PFSK-1 (cell line): ENCODE results near the gene CASKIN2.

Experiments
- FOXP2 ChIP-seq: optimal IDR thresholded peaks from 2 replicates; pipeline ENCODE3; 2011; ENCODE audit warnings: borderline replicate concordance, control low read depth, inconsistent platforms; ENCODE audit not compliant: insufficient read depth; ENCODE audit errors: extremely low read length, extremely low read depth
- POLR2AphosphoS5 ChIP-seq: IDR thresholded peaks from 2 replicates; pipeline ENCODE4 v1.6.1; 2012; ENCODE audit warnings: low read depth, mild to moderate bottlenecking, control low read depth, low read length, moderate library complexity
- REST ChIP-seq, 2 experiments: IDR thresholded peaks; 2 replicates each; pipeline versions ENCODE4 v1.6.1 to v1.8.0; 2011 to 2012; ENCODE audit warnings: low read depth in 2 of 2, low read length in 2 of 2, control low read depth in 1 of 2, inconsistent platforms in 1 of 2, mild to moderate bottlenecking in 1 of 2, moderate library complexity in 1 of 2; ENCODE audit not compliant: insufficient read depth in 1 of 2
- SIN3A ChIP-seq: IDR thresholded peaks from 2 replicates; pipeline ENCODE4 v1.6.1; 2012; ENCODE audit warnings: mild to moderate bottlenecking, low read length, moderate library complexity, borderline replicate concordance; ENCODE audit not compliant: insufficient read depth
- TAF1 ChIP-seq: IDR thresholded peaks from 2 replicates; pipeline ENCODE4 v1.6.1; 2012; ENCODE audit warnings: low read length, control low read depth, borderline replicate concordance; ENCODE audit not compliant: insufficient read depth

The CASKIN2 gene

GRCh38 chr17:75561927-75562603, 46.7 kb upstream of the CASKIN2 start:
- no peak for TF ChIP-seq SIN3A
- TF ChIP-seq POLR2AphosphoS5: no peak
- TF ChIP-seq FOXP2: no peak
- TF ChIP-seq REST (IDR thresholded peaks at IDR 0.05; ENCODE audit: insufficient read depth in 1 of 2, low read depth in 2 of 2, low read length in 2 of 2): no peak
- no peak for TF ChIP-seq TAF1

DNA sequence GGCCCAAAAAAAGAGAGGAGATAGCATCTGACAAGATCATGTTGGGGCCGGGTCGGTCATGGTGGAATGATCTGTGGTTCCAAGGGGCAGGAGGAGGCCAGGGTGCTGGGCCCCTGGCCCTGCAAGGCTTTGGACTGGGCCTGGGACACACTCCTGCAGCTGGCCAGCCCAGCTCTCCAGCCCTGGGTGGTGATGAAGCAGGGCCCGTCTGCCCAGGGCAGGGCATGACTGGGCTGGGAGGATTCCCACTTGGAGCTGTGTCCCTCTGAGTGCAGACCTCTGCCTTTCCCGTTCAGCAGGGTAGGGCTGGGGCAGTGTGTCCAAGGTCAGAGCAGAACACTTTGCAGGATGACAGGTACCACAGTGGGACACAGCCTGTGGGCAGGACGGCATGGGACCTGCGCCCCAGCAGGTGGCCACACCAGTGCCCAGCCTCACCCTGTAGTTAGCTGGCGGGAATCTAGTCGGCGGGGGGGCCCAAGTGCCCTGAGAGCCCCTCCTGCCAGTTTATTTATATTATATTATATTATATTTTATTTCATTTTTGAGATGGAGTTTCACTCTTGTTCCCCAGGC, 44.7 kb upstream of the CASKIN2 start:
- TF ChIP-seq REST (IDR thresholded peaks at IDR 0.05; ENCODE audit: insufficient read depth in 1 of 2, low read depth in 2 of 2, low read length in 2 of 2) (no peak), FOXP2 (no peak)

GRCh38 chr17:75558666-75559530, 43.6 kb upstream of the CASKIN2 start:
- TF ChIP-seq POLR2AphosphoS5: no peak

DNA sequence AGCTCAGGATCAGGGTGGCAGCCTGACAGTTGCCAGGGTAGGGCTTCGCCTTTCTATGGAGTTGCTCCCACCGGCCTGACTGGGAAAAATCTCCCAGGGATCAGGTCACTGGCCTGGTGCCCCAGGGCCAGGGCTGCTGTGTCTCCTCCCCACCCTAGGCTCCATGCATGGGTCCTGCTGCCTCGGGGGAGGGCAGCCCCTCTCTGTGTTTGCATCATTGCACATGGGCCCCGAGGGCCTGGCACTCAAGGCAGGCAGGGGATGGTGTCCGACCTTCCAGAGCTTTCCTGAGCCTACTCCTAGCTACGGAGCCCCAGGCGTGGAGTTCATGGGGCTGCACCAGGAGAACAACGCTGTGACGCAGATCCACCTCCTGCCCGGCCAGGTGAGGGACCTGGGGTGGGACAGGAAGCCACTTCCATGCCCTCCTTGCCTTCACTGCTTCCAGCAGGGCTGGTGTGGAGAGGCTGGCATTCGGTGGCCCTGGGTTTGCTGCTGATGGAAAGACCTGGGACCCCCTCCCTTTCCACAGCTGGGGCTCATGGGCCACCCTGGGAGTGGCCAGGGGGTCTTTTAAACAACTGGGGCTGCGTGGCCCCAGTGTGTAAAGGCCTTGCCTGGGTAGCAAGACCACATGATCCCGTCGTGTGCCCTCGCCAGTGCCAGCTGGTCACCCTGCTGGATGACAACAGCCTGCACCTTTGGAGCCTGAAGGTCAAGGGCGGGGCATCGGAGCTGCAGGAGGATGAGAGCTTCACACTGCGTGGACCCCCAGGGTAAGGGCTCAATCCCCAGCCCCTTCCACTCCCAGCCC, 42.7 kb upstream of the CASKIN2 start:
- TF ChIP-seq FOXP2: no peak
- TF ChIP-seq REST (IDR thresholded peaks at IDR 0.05; ENCODE audit: insufficient read depth in 1 of 2, low read depth in 2 of 2, low read length in 2 of 2): no peak
- no peak for TF ChIP-seq POLR2AphosphoS5
- no peak for TF ChIP-seq TAF1
- no peak for TF ChIP-seq SIN3A

DNA sequence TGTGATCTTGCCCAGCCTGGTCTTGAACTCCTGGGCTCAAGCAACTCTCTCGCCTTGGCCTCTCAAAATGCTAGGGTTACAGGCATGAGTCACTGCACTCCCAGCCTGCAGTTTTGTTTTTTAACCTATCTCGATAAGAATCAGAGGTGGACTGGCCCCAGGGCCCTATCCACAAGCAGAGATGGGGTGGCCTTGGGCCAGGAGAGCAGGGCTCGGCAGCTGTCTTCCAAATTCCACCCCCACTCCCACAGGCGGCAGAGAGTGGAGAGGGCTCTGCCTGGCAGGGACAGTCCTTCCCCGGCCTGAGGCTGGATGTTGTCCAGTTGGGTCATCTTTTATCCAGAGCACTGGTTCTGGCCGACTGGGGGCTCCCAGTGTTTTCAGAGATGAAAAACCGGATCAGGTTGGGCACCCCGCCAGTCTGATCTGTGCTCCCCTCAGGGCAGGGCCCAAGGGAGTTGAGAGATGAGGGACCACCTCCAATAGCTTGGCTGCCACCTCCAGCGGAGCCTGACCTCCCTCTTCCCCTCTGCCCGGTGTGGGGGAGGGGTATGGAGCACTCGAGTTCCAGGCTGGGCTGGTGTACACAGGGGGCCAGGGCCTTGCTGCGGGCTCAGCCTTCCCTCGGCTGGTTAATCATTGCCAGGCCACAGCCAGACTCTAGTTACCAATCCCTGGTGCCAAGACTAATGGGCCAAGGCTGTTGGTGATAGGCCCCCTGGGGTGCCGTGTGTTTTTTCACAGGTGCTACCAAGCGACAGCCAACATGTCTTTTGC, 41.9 kb upstream of the CASKIN2 start:
- TF ChIP-seq SIN3A (no peak), TAF1 (no peak), REST (IDR thresholded peaks at IDR 0.05; ENCODE audit: insufficient read depth in 1 of 2, low read depth in 2 of 2, low read length in 2 of 2) (no peak), POLR2AphosphoS5 (no peak), FOXP2 (no peak)
